ENCODE measurements around the gene SYT2. TPM values are rescaled to one million over a fixed set of nuclear protein-coding genes. Genes with fewer than 3 reads are reported as not detected.
"Not testable (repeated sequence)": the region's sequence is repeated elsewhere in the genome, so short reads cannot be mapped to it uniquely, and the experiment has no call there.

The SYT2 gene
- total RNA-seq, 2 experiments from 2014 or later, result not detected

DNA sequence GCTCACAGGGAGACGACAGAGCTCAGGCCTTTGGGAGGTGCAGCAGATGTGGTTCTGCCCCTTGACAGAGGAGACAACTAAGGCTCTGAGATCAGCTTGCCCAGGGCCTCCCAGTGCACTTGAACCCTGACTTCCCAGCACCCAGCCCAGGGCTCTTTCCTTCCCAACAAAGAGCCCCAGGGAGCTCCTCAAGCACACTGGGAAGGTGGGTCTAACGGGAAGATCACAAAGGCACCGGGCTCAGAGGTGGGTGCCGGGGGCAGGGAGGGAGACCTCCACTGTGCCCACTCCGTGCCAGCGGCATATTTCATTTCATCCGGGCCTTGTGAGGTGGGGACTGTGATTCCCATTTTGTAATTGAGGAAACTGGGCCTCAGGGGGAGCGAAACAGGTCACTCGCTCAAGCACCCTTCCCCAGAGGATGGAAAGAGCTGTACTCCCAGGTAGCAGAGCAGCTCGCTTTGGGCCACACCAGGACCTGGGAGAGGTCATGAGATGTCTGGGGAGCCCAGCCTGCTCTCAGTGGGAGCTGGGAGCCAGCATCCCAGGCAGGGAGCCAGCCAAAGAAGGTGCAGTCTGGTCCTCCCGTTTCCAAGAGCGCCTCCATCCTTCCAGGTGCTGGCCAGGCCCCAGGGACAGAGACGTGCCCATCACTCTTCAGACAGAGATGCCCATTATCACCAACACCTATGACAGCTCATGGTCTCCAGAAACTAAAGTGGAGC, 82.3 kb downstream of the SYT2 start:
- H3K9me3 Mint-ChIP-seq (ENCODE audit: low read depth), result no peaks in the 10 kb centered on the region
- H3K27ac Mint-ChIP-seq, result no peak overlapping the region
- H3K4me3 Mint-ChIP-seq, result no peak overlapping the region
- POLR2A ChIA-PET, result interaction anchor here (0.7 kb wide), 1 partner anchor 150 kb away, joined by 3 read pairs; no protein-coding TSS in a partner anchor
- ATAC-seq, result no peak
- peaks cover 5% of the 10 kb centered on the region for H3K27me3 Mint-ChIP-seq
- peaks cover 32% of the 10 kb centered on the region for H3K4me1 Mint-ChIP-seq
- CTCF ChIA-PET, result interaction anchor here (0.9 kb wide), 1 partner anchor 10 kb away, joined by 3 read pairs; no protein-coding TSS in a partner anchor
- no peak for DNase-seq
- intact Hi-C loops (cut with DNase I, micrococcal nuclease), result loop anchor here (5.0 to 10.0 kb wide), 4 partner anchors 143 to 443 kb away; partner anchors contain the start of genes PPP1R12B (in 1 of the 2) and UBE2T (in 1 of the 2)
- no peaks in the 10 kb centered on the region for H3K36me3 Mint-ChIP-seq (ENCODE audit: low read depth)

DNA sequence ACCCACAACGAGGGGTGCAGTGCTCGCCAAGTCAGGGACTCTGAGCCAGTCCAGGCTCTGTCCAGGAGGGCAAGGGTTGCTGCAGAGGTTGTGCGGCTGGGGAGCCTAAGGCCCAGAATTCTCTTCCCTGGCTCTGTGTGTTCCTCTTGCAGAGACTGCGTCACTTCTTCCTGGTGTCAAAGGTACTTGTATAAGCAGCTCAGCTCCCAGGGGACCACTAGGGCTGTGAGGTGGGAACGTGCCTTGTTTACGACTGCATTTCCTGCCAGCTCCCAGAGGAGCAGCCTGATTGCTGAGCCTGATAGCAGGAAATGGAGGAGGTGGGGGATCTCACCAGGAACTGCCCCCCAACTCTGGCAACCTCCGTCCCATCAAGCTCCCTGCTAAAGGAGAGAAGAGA, 83.2 kb downstream of the SYT2 start:
- DNase-seq; H3K9me3 Mint-ChIP-seq (ENCODE audit: low read depth); POLR2A ChIA-PET; H3K4me3 Mint-ChIP-seq; H3K27me3 Mint-ChIP-seq; H3K36me3 Mint-ChIP-seq (ENCODE audit: low read depth); H3K27ac Mint-ChIP-seq; ATAC-seq: not testable (repeated sequence)
- intact Hi-C loops (cut with DNase I, micrococcal nuclease), result loop anchor here (5.0 to 10.0 kb wide), 4 partner anchors 142 to 442 kb away; partner anchors contain the start of genes PPP1R12B (in 1 of the 2) and UBE2T (in 1 of the 2)
- CTCF ChIA-PET, result interaction anchor here (0.6 to 0.9 kb wide), 2 partner anchors 9 to 650 kb away, joined by 3 read pairs; no protein-coding TSS in a partner anchor
- peaks cover 32% of the 10 kb centered on the region for H3K4me1 Mint-ChIP-seq

DNA sequence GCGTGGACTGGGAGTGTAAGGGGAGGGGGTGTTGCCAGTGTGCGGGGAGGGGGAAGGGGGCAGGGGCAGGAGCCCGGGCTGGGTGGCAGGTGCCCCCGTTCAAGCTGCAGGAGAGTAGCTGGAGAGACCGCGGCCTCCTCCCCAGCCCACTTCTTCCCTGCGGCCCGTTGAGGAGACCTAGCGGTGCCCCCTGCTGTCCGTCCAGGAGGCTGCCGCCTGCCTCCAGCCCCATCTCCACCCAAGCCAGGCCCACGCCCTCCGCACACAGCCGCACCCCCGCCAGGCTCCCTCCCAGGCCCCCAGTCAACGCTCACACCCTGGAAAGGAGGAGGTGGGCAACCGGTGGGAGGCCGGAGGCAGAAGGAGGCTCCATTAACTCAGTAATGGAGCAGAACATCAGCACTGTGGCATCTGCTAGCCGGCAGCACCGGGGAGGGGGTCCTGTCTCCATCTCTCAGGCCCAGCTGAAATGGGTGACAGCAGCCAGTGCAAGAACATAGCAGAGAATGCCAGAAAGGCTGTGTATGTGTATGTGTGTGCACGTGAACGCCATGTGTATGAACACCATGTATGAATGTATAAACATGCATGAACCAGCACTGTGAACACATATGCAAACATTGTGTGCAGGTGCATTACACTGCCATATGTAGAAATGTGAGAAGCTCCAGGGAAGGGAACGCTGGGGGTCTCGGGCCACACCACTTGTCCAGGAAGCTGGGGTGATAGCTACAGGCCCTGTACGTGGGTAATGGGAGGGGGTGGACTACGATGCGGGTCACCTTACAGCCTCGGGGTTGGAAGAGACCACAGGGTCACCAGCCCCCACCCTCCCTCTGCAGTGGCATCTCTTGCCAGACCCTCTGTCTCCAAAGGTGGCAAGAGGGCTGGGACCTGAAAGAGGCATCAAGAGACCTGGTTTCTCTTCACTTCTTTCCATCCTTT, 84.6 kb downstream of the SYT2 start:
- no peak overlapping the region for H3K4me3 Mint-ChIP-seq
- peaks cover 5% of the 10 kb centered on the region for H3K27me3 Mint-ChIP-seq
- DNase-seq (peak; percentile 82), ATAC-seq (peak; percentile 82)
- no peaks in the 10 kb centered on the region for H3K36me3 Mint-ChIP-seq (ENCODE audit: low read depth)
- H3K9me3 Mint-ChIP-seq (ENCODE audit: low read depth), result no peaks in the 10 kb centered on the region
- H3K4me1 Mint-ChIP-seq, result peaks cover 27% of the 10 kb centered on the region
- intact Hi-C loops (cut with DNase I, micrococcal nuclease), result loop anchor here (1.0 to 10.0 kb wide), 6 partner anchors 93 to 441 kb away; partner anchors contain the start of genes PPP1R12B (in 1 of the 2) and UBE2T (in 1 of the 2)
- no peak overlapping the region for H3K27ac Mint-ChIP-seq
- POLR2A ChIA-PET, result no interaction called here
- CTCF ChIA-PET, result interaction anchor here (0.6 kb wide), 1 partner anchor 16 kb away, joined by 6 read pairs; no protein-coding TSS in a partner anchor

DNA sequence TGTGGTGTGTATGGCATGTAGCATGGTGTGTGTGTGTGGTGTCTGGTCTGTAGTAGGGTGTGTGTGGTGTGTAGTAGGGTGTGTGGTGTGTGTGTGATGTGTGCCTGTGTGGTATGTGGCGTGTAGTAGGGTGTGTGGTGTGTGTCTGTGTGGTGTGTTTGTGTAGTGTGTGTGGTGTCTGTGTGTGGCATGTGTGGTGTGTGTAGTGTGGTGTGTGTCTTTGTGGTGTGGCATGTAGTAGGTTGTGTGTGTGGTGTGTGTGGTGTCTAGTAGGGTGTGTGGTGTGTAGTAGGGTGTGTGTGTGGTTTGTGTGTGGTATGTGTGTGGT, 85.5 kb downstream of the SYT2 start:
- intact Hi-C loops (cut with DNase I, micrococcal nuclease), result loop anchor here (1.0 to 10.0 kb wide), 6 partner anchors 94 to 440 kb away; partner anchors contain the start of genes PPP1R12B (in 1 of the 2) and UBE2T (in 1 of the 2)
- H3K4me1 Mint-ChIP-seq, result peaks cover 22% of the 10 kb centered on the region
- ChIA-PET CTCF (no interaction called here), POLR2A (no interaction called here)
- H3K4me3 Mint-ChIP-seq, result no peak overlapping the region
- H3K9me3 Mint-ChIP-seq (ENCODE audit: low read depth), result no peaks in the 10 kb centered on the region
- no peaks in the 10 kb centered on the region for H3K36me3 Mint-ChIP-seq (ENCODE audit: low read depth)
- H3K27ac Mint-ChIP-seq, result no peak overlapping the region
- ATAC-seq (no peak), DNase-seq (no peak)
- H3K27me3 Mint-ChIP-seq, result peaks cover under 1% of the 10 kb centered on the region

DNA sequence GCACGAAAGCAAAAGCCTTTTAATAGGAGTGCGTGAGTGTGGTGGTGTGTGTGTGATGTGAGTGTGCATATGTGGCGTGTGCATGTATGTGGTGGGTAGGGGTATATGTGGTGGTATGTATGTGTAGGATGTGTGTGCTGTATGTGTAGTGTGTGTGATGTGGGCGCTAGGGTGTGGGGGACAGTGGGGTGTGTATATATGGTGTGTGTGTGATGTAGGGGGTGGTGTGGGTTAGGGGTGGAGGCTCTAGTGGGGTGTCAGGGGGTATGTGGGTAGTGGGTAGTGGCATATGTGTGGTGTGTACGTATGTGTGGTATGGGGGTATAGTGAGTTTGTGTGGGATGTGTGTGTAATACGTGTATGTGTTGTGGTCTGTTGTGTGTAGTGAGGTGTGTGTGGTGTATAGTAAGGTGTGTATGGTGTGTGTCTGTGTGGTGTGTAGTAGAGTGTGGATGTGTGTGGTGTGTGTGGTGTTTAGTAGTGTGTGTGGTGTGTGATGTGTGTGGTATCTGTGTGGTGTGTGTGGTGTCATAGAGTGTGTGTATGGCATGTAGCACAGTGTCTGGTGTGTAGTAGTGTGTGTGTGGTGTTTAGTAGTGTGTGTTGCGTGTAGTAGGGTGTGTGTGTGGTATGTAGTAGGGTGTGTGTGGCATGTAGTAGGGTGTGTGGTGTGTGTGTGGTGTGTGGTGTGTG, 86.0 kb downstream of the SYT2 start:
- no peak overlapping the region for H3K27ac Mint-ChIP-seq
- peaks cover 2% of the 10 kb centered on the region for H3K27me3 Mint-ChIP-seq
- H3K36me3 Mint-ChIP-seq (ENCODE audit: low read depth), result no peaks in the 10 kb centered on the region
- no peaks in the 10 kb centered on the region for H3K9me3 Mint-ChIP-seq (ENCODE audit: low read depth)
- DNase-seq (no peak), ATAC-seq (no peak)
- intact Hi-C loops (cut with DNase I, micrococcal nuclease), result loop anchor here (2.0 to 10.0 kb wide), 4 partner anchors 95 to 439 kb away; partner anchors contain the start of genes PPP1R12B (in 1 of the 2) and UBE2T (in 1 of the 2)
- H3K4me1 Mint-ChIP-seq, result peaks cover 17% of the 10 kb centered on the region
- CTCF ChIA-PET, result no interaction called here
- POLR2A ChIA-PET, result no interaction called here
- no peak overlapping the region for H3K4me3 Mint-ChIP-seq

DNA sequence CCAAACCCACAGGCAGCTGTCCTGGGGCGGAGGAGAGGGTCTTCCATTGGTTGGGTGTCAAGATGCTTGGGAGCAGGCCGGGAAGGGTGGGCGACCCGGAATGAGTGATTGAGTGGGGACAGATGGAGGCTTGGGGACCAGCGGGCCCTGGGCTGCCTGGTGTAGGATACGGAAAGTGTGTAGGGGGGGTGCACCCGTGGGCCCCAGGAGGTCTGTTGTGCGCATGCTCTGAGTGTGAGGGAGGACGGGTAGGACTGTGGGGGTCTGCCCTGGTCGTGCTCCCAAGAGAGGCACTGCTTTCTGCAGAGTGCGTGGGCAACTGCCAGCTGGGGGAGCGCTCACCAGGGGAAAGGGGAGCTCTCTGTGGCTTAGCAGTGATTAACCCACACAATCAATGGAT, 86.8 kb downstream of the SYT2 start:
- H3K4me1 Mint-ChIP-seq; H3K27ac Mint-ChIP-seq; POLR2A ChIA-PET; H3K36me3 Mint-ChIP-seq (ENCODE audit: low read depth); ATAC-seq; DNase-seq; H3K27me3 Mint-ChIP-seq; H3K4me3 Mint-ChIP-seq; H3K9me3 Mint-ChIP-seq (ENCODE audit: low read depth): not testable (repeated sequence)
- intact Hi-C loops (cut with DNase I, micrococcal nuclease), result loop anchor here (10.0 kb wide), 3 partner anchors 139 to 439 kb away; partner anchors contain the start of genes PPP1R12B (in 1 of the 2) and UBE2T (in 1 of the 2)
- CTCF ChIA-PET, result interaction anchor here (0.7 kb wide), 1 partner anchor 18 kb away, joined by 3 read pairs; no protein-coding TSS in a partner anchor

DNA sequence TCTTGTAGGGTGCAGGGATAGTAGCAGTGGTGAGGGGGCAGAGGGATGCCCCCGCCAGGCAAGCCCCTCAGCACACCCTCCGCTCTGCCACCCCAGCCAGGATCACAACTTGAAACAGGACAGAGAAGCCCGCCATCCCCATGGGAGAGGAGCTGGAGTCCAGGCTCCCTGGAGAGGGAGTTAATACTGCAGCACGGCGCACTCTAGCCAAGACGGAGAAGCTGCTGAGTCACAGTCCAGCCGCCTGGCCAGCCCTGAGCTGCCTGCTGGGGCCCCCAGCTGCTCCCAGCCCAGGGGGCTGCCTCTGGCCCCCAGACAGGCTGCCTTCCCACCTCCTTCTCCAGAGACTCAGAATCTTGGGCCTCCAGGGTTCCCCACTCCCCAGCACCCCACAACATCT, 87.2 kb downstream of the SYT2 start:
- Mint-ChIP-seq H3K36me3 (ENCODE audit: low read depth) (no peaks in the 10 kb centered on the region), H3K4me3 (no peak overlapping the region), H3K4me1 (peaks cover 6% of the 10 kb centered on the region), H3K9me3 (ENCODE audit: low read depth) (no peaks in the 10 kb centered on the region), H3K27ac (no peak overlapping the region), H3K27me3 (peaks cover 2% of the 10 kb centered on the region)
- ATAC-seq, result no peak
- intact Hi-C loops (cut with DNase I, micrococcal nuclease), result loop anchor here (10.0 kb wide), 3 partner anchors 138 to 438 kb away; partner anchors contain the start of genes PPP1R12B (in 1 of the 2) and UBE2T (in 1 of the 2)
- no peak for DNase-seq
- ChIA-PET POLR2A (no interaction called here), CTCF (interaction anchor here (0.7 kb wide), 1 partner anchor 17 kb away, joined by 3 read pairs; no protein-coding TSS in a partner anchor)

DNA sequence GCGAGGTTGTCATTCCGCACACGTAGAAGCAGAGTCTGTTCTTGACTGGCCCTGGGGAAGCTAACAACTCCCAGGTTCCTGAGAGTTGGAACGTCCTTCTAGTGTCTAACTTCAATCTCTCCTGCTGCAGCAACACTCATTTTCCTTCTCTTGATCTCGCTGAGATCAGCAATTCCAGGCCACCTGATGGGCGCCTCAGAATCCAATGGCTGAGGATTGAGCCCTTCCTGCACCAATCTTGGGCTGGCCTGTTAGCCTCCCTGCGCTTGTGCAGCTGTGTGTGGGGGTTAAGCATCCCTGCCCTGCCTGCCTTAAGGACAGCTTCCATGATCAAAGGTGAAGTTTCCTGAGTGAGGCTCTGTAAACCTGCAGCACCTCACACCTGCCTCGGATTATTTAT, 87.9 kb downstream of the SYT2 start:
- DNase-seq (no peak), ATAC-seq (no peak)
- peaks cover 5% of the 10 kb centered on the region for H3K27me3 Mint-ChIP-seq
- intact Hi-C loops (cut with DNase I, micrococcal nuclease), result loop anchor here (10.0 kb wide), 3 partner anchors 138 to 438 kb away; partner anchors contain the start of genes PPP1R12B (in 1 of the 2) and UBE2T (in 1 of the 2)
- no peaks in the 10 kb centered on the region for H3K36me3 Mint-ChIP-seq (ENCODE audit: low read depth)
- H3K9me3 Mint-ChIP-seq (ENCODE audit: low read depth), result no peaks in the 10 kb centered on the region
- CTCF ChIA-PET, result interaction anchor here (0.6 kb wide), 1 partner anchor 208 kb away, joined by 3 read pairs; no protein-coding TSS in a partner anchor
- H3K27ac Mint-ChIP-seq, result no peak overlapping the region
- H3K4me1 Mint-ChIP-seq, result no peaks in the 10 kb centered on the region
- POLR2A ChIA-PET, result no interaction called here
- H3K4me3 Mint-ChIP-seq, result no peak overlapping the region

DNA sequence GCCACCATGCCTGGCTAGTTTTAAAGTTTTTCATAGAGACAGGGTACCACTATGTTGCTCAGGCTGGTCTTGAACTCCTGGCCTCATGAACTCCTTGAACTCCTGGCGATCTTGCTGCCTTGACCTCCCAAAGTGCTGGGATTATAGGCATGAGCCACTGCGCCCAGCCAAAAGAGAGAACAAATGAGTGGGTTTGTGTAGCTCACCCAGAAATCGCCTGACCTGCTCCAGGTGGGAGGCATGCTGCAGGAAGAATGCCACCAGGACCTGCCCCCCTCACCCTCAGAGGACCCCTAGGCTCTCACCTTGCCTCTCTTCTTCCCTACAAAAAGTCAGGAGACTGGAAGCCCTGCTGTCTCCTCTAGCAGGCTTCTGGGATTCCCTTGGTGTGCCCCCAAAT, 88.8 kb downstream of the SYT2 start:
- no peaks in the 10 kb centered on the region for H3K36me3 Mint-ChIP-seq (ENCODE audit: low read depth)
- H3K27me3 Mint-ChIP-seq, result peaks cover 12% of the 10 kb centered on the region
- ChIA-PET POLR2A (no interaction called here), CTCF (interaction anchor here (0.6 kb wide), 1 partner anchor 31 kb away, joined by 3 read pairs; no protein-coding TSS in a partner anchor)
- no peak overlapping the region for H3K4me3 Mint-ChIP-seq
- intact Hi-C loops (cut with DNase I, micrococcal nuclease), result loop anchor here (10.0 kb wide), 3 partner anchors 137 to 437 kb away; partner anchors contain the start of genes PPP1R12B (in 1 of the 2) and UBE2T (in 1 of the 2)
- ATAC-seq, result no peak
- H3K4me1 Mint-ChIP-seq, result peaks cover 1% of the 10 kb centered on the region
- DNase-seq, result no peak
- H3K27ac Mint-ChIP-seq, result no peak overlapping the region
- no peaks in the 10 kb centered on the region for H3K9me3 Mint-ChIP-seq (ENCODE audit: low read depth)

DNA sequence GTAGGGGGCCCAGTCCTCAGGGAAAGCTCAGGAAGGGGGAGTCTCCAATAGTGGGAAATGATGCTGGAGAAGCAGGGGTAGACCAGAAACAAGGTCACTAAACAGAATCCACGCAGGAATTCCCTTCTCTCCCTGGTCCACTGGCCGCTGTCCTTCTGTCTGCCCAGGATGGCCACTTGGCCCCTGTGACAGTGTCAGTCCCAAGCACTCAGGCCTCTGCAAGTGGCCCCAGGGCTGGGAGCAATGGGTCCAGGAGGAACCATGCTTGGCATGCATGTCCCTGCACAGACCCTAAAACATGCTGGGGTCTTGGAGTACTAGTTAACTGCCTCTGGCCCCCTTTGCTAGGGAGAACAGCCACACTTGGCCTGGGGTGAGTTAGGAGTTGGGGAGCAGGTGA, 90.2 kb downstream of the SYT2 start:
- CTCF ChIA-PET, result not testable (repeated sequence)

More for the DNA sequence above, 90.2 kb downstream of the SYT2 start:
- H3K27ac Mint-ChIP-seq; POLR2A ChIA-PET; H3K9me3 Mint-ChIP-seq (ENCODE audit: low read depth); DNase-seq; ATAC-seq; H3K4me3 Mint-ChIP-seq; H3K36me3 Mint-ChIP-seq (ENCODE audit: low read depth): not testable (repeated sequence)
- peaks cover 16% of the 10 kb centered on the region for H3K27me3 Mint-ChIP-seq
- peaks cover 13% of the 10 kb centered on the region for H3K4me1 Mint-ChIP-seq
- intact Hi-C loops (cut with DNase I, micrococcal nuclease), result loop anchor here (10.0 kb wide), 3 partner anchors 135 to 435 kb away; partner anchors contain the start of genes PPP1R12B (in 1 of the 2) and UBE2T (in 1 of the 2)

Data from activated CD4-positive, alpha-beta T cell treated with anti-CD3 and anti-CD28 coated beads for 36 hours (primary cell).